Caco-2 (cell line): Measurements from ENCODE around the gene SHROOM4. TPM values are rescaled to one million over a fixed set of nuclear protein-coding genes. Genes with fewer than 3 reads are reported as not detected.

Experiments
- BruUV-seq: library from RNA; stranded (reverse); fragments of 400-500 nt; replicated peaks from 2 replicates; lab custom pipeline; 2021; lab: Mats Ljungman, UMichigan
- CTCF ChIA-PET: fragments of 300-600 bp; sonication (Branson Sonifier 250); formaldehyde crosslinking; loops from one replicate; lab custom pipeline; 2022; ENCODE audit warnings: antibody characterized with exemption; lab: Charles Lee
- POLR2A ChIA-PET: fragments of 300-600 bp; sonication (Branson Sonifier 250); formaldehyde crosslinking; loops from one replicate; lab custom pipeline; 2022; ENCODE audit warnings: antibody characterized with exemption; lab: Charles Lee
- DNase-seq, 2 experiments: peaks; one replicate each; pipeline versions ENCODE4 v3.0.0 to v3.0.0-alpha.2; 2020 to 2022
- H3K27me3 ChIP-seq: replicated peaks from 2 replicates; pipeline ENCODE4 v1.6.0; 2011; ENCODE audit warnings: low read length; ENCODE audit not compliant: control insufficient read depth, insufficient read depth
- H3K36me3 ChIP-seq: 2 replicates; pipeline ENCODE4 v1.5.1; 2011; ENCODE audit warnings: low read length; ENCODE audit not compliant: control insufficient read depth, insufficient read depth
- H3K4me1 ChIP-seq: fragments of 250-450 bp; sonication (Bioruptor Pico); 2 replicates; pipeline ENCODE4 v1.5.1; 2020; ENCODE audit warnings: mild to moderate bottlenecking
- H3K4me3 ChIP-seq: 2 replicates; pipeline ENCODE4 v1.5.1; 2011; ENCODE audit warnings: low read depth, mild to moderate bottlenecking, control low read depth, low read length
- H3K9me3 ChIP-seq: fragments of 250-450 bp; sonication (Bioruptor Pico); 2 replicates; pipeline ENCODE4 v1.5.1; 2020; ENCODE audit warnings: mild to moderate bottlenecking, moderate library complexity
- H3K27ac Mint-ChIP-seq: one replicate; pipeline ENCODE4 v1.8.0; 2022; ENCODE audit warnings: mixed read lengths; ENCODE audit not compliant: unreplicated experiment
- H3K27me3 Mint-ChIP-seq: one replicate; pipeline ENCODE4 v1.8.0; 2022; ENCODE audit warnings: mixed read lengths; ENCODE audit not compliant: insufficient read depth, unreplicated experiment
- H3K36me3 Mint-ChIP-seq: one replicate; pipeline ENCODE4 v1.8.0; 2022; ENCODE audit warnings: mild to moderate bottlenecking, mixed read lengths; ENCODE audit not compliant: insufficient read depth, unreplicated experiment
- H3K4me1 Mint-ChIP-seq: one replicate; pipeline ENCODE4 v1.8.0; 2022; ENCODE audit warnings: low read depth, mixed read lengths; ENCODE audit not compliant: unreplicated experiment
- H3K4me3 Mint-ChIP-seq: one replicate; pipeline ENCODE4 v1.8.0; 2022; ENCODE audit warnings: mild to moderate bottlenecking, moderate library complexity, mixed read lengths; ENCODE audit not compliant: unreplicated experiment
- H3K9me3 Mint-ChIP-seq: one replicate; pipeline ENCODE4 v1.8.0; 2022; ENCODE audit warnings: mixed read lengths; ENCODE audit not compliant: unreplicated experiment
- CTCF ChIP-seq, 2 experiments: fragments of 200-600 bp in 1 of 2; IDR thresholded peaks; 1 replicate in 1 of 2; 2 replicates in 1 of 2; pipeline versions ENCODE4 v1.5.1 to v1.8.0; 2011 to 2022; ENCODE audit warnings: antibody characterized with exemption in 1 of 2, control low read depth in 1 of 2, inconsistent platforms in 1 of 2, low read depth in 1 of 2, low read length in 1 of 2, mild to moderate bottlenecking in 1 of 2, moderate library complexity in 1 of 2; ENCODE audit not compliant: insufficient read depth in 1 of 2, severe bottlenecking in 1 of 2, unreplicated experiment in 1 of 2
- intact Hi-C: fragments of 100-400 bp; cut with micrococcal nuclease; formaldehyde crosslinking; loops from one replicate; pipeline ENCODE4 v1.10.0; 2022; ENCODE audit not compliant: unreplicated experiment
- total RNA-seq: library from RNA; stranded (reverse); gene quantifications from 2 replicates; pipeline ENCODE4 v1.2.3, GENCODE V29; 2022

Gene SHROOM4
- total RNA-seq, 1 experiment from 2014 or later = 0.09 TPM

GRCh38 chrX:50718776-50719175 is 95.2 kb downstream of the SHROOM4 start:
- Histone ChIP-seq H3K4me1 (peaks cover 12% of the 10 kb centered on the region), H3K4me3 (no peak overlapping the region), H3K27me3 (no peaks in the 10 kb centered on the region), H3K9me3 (no peaks in the 10 kb centered on the region), H3K36me3 (no peaks in the 10 kb centered on the region)
- Mint-ChIP-seq H3K4me1 (no peaks in the 10 kb centered on the region), H3K9me3 (no peaks in the 10 kb centered on the region), H3K27ac (no peak overlapping the region), H3K4me3 (no peak overlapping the region), H3K27me3 (no peaks in the 10 kb centered on the region), H3K36me3 (no peaks in the 10 kb centered on the region)
- intact Hi-C loops = no loop called here
- TF ChIP-seq CTCF (IDR thresholded peaks at IDR 0.05; ENCODE audit: insufficient read depth in 1 of 2, low read depth in 1 of 2, low read length in 1 of 2, severe bottlenecking in 1 of 2, unreplicated experiment in 1 of 2) = no peak
- no peak for DNase-seq
- CTCF ChIA-PET = no interaction called here
- no TSS peak for BruUV-seq
- POLR2A ChIA-PET = no interaction called here

DNA sequence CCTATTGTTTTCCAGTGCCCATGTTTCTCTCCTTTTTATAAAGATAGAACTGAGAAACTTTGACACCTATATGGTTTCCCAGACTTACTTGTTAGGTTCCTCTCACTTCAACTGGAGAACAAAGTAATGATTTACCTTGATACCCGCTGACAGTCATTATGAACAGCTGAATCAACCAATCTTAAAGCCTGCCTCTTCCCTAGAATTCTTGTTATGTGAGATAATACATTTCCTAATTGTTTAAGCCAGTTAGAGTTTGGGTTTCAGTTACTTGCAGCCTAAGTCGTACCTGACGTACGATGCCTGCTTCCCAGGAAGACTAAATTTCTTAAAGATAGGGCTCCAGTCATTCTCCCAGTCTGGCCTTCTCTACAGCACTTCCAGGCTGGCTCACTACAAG is 97.3 kb downstream of the SHROOM4 start:
- Mint-ChIP-seq H3K27me3 (no peaks in the 10 kb centered on the region), H3K27ac (no peak overlapping the region), H3K4me1 (no peaks in the 10 kb centered on the region), H3K4me3 (no peak overlapping the region), H3K36me3 (no peaks in the 10 kb centered on the region), H3K9me3 (no peaks in the 10 kb centered on the region)
- DNase-seq = no peak
- Histone ChIP-seq H3K4me3 (no peak overlapping the region), H3K4me1 (0 out of 2 replicates have a peak, but pooled peaks cover 3% of the 10 kb centered on the region), H3K27me3 (no peaks in the 10 kb centered on the region), H3K9me3 (no peaks in the 10 kb centered on the region), H3K36me3 (no peaks in the 10 kb centered on the region)
- POLR2A ChIA-PET = no interaction called here
- CTCF ChIA-PET = no interaction called here
- no TSS peak for BruUV-seq
- no peak for TF ChIP-seq CTCF (IDR thresholded peaks at IDR 0.05; ENCODE audit: insufficient read depth in 1 of 2, low read depth in 1 of 2, low read length in 1 of 2, severe bottlenecking in 1 of 2, unreplicated experiment in 1 of 2)
- intact Hi-C loops = no loop called here

DNA sequence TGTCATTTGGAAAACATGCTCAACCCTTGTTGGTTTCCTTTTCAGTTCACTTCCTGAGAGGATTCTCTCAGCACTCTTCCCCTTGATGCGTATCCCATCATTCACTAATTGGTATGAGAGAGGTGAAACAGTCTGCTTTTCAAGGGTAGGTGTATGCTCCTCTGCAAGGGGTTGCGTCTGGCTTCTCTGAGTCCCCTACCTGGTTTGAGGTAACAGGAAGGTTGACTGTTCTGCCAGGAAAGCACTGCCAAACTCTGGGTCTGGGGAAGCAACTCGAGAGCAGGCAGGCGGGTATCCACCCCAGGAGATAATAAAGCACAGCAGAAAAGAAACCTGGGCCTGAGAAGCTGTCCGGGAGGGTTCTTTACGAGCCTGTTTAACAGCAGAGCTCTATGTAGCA is 101.2 kb downstream of the SHROOM4 start:
- no peaks in the 10 kb centered on the region for H3K4me1 ChIP-seq
- no peak for DNase-seq
- H3K9me3 ChIP-seq = no peaks in the 10 kb centered on the region
- TF ChIP-seq CTCF (IDR thresholded peaks at IDR 0.05; ENCODE audit: insufficient read depth in 1 of 2, low read depth in 1 of 2, low read length in 1 of 2, severe bottlenecking in 1 of 2, unreplicated experiment in 1 of 2) = no peak
- Mint-ChIP-seq H3K27me3 (no peaks in the 10 kb centered on the region), H3K4me3 (no peak overlapping the region), H3K4me1 (no peaks in the 10 kb centered on the region), H3K36me3 (no peaks in the 10 kb centered on the region), H3K27ac (no peak overlapping the region), H3K9me3 (no peaks in the 10 kb centered on the region)
- CTCF ChIA-PET = no interaction called here
- intact Hi-C loops = no loop called here
- no peaks in the 10 kb centered on the region for H3K36me3 ChIP-seq
- POLR2A ChIA-PET = no interaction called here
- BruUV-seq = no TSS peak
- H3K27me3 ChIP-seq = no peaks in the 10 kb centered on the region
- no peak overlapping the region for H3K4me3 ChIP-seq
